ENCODE results near the gene TP73.

- TF ChIP-seq SUZ12 (IDR thresholded peaks at IDR 0.05; ENCODE audit: extremely low read depth, insufficient read depth, insufficient read length) (no peak), YY1 (IDR thresholded peaks at IDR 0.05; ENCODE audit: insufficient read depth, insufficient read length) (no peak)
These were observed 104.1 kb downstream of the TP73 start for GRCh38 chr1:3756394-3756793.
